Measurements from ENCODE around the gene IL27RA.

Gene IL27RA

GRCh38 chr19:14031719-14032480, at the start of gene IL27RA:
Gene IL27RA, plus strand, starts transcription at chr19:14031762. Its CDS starts 111 bp downstream, at chr19:14031873.
- DNase-seq (ENCODE audit: low read depth in 2 of 2), result peak; percentile 62 to 67

- DNase-seq (ENCODE audit: low read depth in 2 of 2), result no peak
Measured at GRCh38 chr19:13981988-13982501, 49.5 kb upstream of the IL27RA start.

- no peak for DNase-seq (ENCODE audit: low read depth in 2 of 2)
Measured at GRCh38 chr19:13982773-13983172, 48.8 kb upstream of the IL27RA start.

- DNase-seq (ENCODE audit: low read depth in 2 of 2), result no peak
Measured at GRCh38 chr19:13983213-13983889, 48.2 kb upstream of the IL27RA start.

GRCh38 chr19:13984186-13984585, 47.4 kb upstream of the IL27RA start:
- DNase-seq (ENCODE audit: low read depth in 2 of 2), result no peak

- DNase-seq (ENCODE audit: low read depth in 2 of 2), result no peak
Measured at GRCh38 chr19:13984875-13985741, 46.5 kb upstream of the IL27RA start.

GRCh38 chr19:13985771-13986347, 45.7 kb upstream of the IL27RA start:
- DNase-seq (ENCODE audit: low read depth in 2 of 2), result no peak

- peak; percentile 94 to 98 for DNase-seq (ENCODE audit: low read depth in 2 of 2)
Measured at GRCh38 chr19:13986348-13986904, 45.1 kb upstream of the IL27RA start.

- DNase-seq (ENCODE audit: low read depth in 2 of 2), result no peak
Measured at GRCh38 chr19:13987101-13987890, 44.3 kb upstream of the IL27RA start.

GRCh38 chr19:13989487-13989886, 42.1 kb upstream of the IL27RA start:
- no peak for DNase-seq (ENCODE audit: low read depth in 2 of 2)

GRCh38 chr19:13990085-13990484, 41.5 kb upstream of the IL27RA start:
- DNase-seq (ENCODE audit: low read depth in 2 of 2), result no peak

GRCh38 chr19:13992025-13992424, 39.5 kb upstream of the IL27RA start:
- no peak for DNase-seq (ENCODE audit: low read depth in 2 of 2)

GRCh38 chr19:13993590-13994300, 37.8 kb upstream of the IL27RA start:
- DNase-seq (ENCODE audit: low read depth in 2 of 2), result no peak

- DNase-seq (ENCODE audit: low read depth in 2 of 2), result no peak
Measured at GRCh38 chr19:13995017-13995728, 36.4 kb upstream of the IL27RA start.

GRCh38 chr19:13995878-13996765, 35.4 kb upstream of the IL27RA start:
- no peak for DNase-seq (ENCODE audit: low read depth in 2 of 2)

- DNase-seq (ENCODE audit: low read depth in 2 of 2), result no peak
Measured at GRCh38 chr19:13996928-13997630, 34.5 kb upstream of the IL27RA start.

GRCh38 chr19:13997631-13997962, 34.0 kb upstream of the IL27RA start:
- DNase-seq (ENCODE audit: low read depth in 2 of 2), result no peak

- no peak for DNase-seq (ENCODE audit: low read depth in 2 of 2)
Measured at GRCh38 chr19:13998426-13998825, 33.1 kb upstream of the IL27RA start.
